CD14-positive monocyte (primary cell): ENCODE measurements around the gene MRTFA. TPM values are rescaled to one million over a fixed set of nuclear protein-coding genes. Genes with fewer than 3 reads are reported as not detected.

Experiments
- DNase-seq, 3 donors: peaks; one replicate each; pipeline ENCODE4 v3.0.0-alpha.2; 2011 to 2022
- H2AFZ ChIP-seq: 2 replicates; pipeline ENCODE4 v1.6.0; 2012; ENCODE audit warnings: mild to moderate bottlenecking, low read depth, low read length, inconsistent platforms; ENCODE audit not compliant: insufficient read depth, poor library complexity, severe bottlenecking
- H3K27ac ChIP-seq, 2 donors: 1 replicate in 1 of 2; 2 replicates in 1 of 2; pipeline ENCODE4 v1.5.1; 2012 to 2013; ENCODE audit warnings: low read length in 2 of 2, control low read depth in 1 of 2, inconsistent platforms in 1 of 2, low read depth in 1 of 2, mild to moderate bottlenecking in 1 of 2
- H3K27me3 ChIP-seq, 2 donors: one replicate each; pipeline versions ENCODE4 v1.6.0 to v1.6.1; 2011 to 2013; ENCODE audit warnings: low read length in 2 of 2; ENCODE audit not compliant: control insufficient read depth in 2 of 2, insufficient read depth in 2 of 2
- H3K36me3 ChIP-seq, 2 donors: replicated peaks in 1 of 2; 1 replicate in 1 of 2; 2 replicates in 1 of 2; pipeline versions ENCODE4 v1.5.1 to v1.6.1; 2012 to 2013; ENCODE audit warnings: low read length in 2 of 2, control low read depth in 1 of 2, inconsistent platforms in 1 of 2, mild to moderate bottlenecking in 1 of 2; ENCODE audit not compliant: insufficient read depth in 2 of 2, control insufficient read depth in 1 of 2
- H3K4me1 ChIP-seq, 2 donors: 1 replicate in 1 of 2; 2 replicates in 1 of 2; pipeline versions ENCODE4 v1.5.1 to v1.6.1; 2012 to 2013; ENCODE audit warnings: low read length in 2 of 2, control low read depth in 1 of 2, inconsistent platforms in 1 of 2, mild to moderate bottlenecking in 1 of 2, moderate library complexity in 1 of 2; ENCODE audit not compliant: insufficient read depth in 2 of 2, control insufficient read depth in 1 of 2
- H3K4me2 ChIP-seq: replicated peaks from 2 replicates; pipeline ENCODE3; 2012; ENCODE audit warnings: low read length, moderate library complexity, mild to moderate bottlenecking; ENCODE audit not compliant: poor library complexity, severe bottlenecking; ENCODE audit errors: extremely low read depth
- H3K4me3 ChIP-seq, 3 experiments: fragments of 200-600 bp in 1 of 3; sonication (generic) in 1 of 3; replicated peaks in 1 of 3; 1 replicate in 2 of 3; 2 replicates in 1 of 3; pipeline ENCODE4 v1.5.1; 2011 to 2013; ENCODE audit warnings: low read length in 3 of 3, mild to moderate bottlenecking in 3 of 3, control low read depth in 2 of 3, low read depth in 2 of 3, inconsistent platforms in 1 of 3, moderate library complexity in 1 of 3
- H3K79me2 ChIP-seq: 2 replicates; pipeline ENCODE4 v1.6.0; 2012; ENCODE audit warnings: mild to moderate bottlenecking, control low read depth, inconsistent platforms, low read length, moderate library complexity; ENCODE audit not compliant: insufficient read depth
- H3K9ac ChIP-seq: 2 replicates; pipeline ENCODE4 v1.6.0; 2017; ENCODE audit warnings: low read length, mild to moderate bottlenecking; ENCODE audit not compliant: insufficient read depth, poor library complexity, severe bottlenecking
- H3K9me3 ChIP-seq, 2 donors: replicated peaks in 1 of 2; 1 replicate in 1 of 2; 2 replicates in 1 of 2; pipeline versions ENCODE4 v1.5.1 to v1.6.1; 2012 to 2013; ENCODE audit warnings: low read length in 2 of 2, control low read depth in 1 of 2; ENCODE audit not compliant: control insufficient read depth in 1 of 2, insufficient read depth in 1 of 2
- H4K20me1 ChIP-seq: 2 replicates; pipeline ENCODE4 v1.6.0; 2012; ENCODE audit warnings: mild to moderate bottlenecking, low read length, control low read depth, moderate library complexity; ENCODE audit not compliant: insufficient read depth
- H3K27ac Mint-ChIP-seq, 7 donors: one replicate each; pipeline ENCODE4 v1.8.0; 2020; ENCODE audit warnings: mild to moderate bottlenecking in 7 of 7, mixed read lengths in 7 of 7, moderate library complexity in 6 of 7, inconsistent platforms in 2 of 7
- H3K27me3 Mint-ChIP-seq, 3 donors: one replicate each; pipeline ENCODE4 v1.8.0; 2021 to 2022; ENCODE audit warnings: low read depth in 3 of 3, mild to moderate bottlenecking in 3 of 3, mixed read lengths in 3 of 3, moderate library complexity in 3 of 3, inconsistent platforms in 1 of 3
- H3K36me3 Mint-ChIP-seq, 2 donors: one replicate each; pipeline ENCODE4 v1.8.0; 2020; ENCODE audit warnings: mixed read lengths in 2 of 2, inconsistent platforms in 1 of 2, mild to moderate bottlenecking in 1 of 2
- H3K4me1 Mint-ChIP-seq: one replicate; pipeline ENCODE4 v1.8.0; 2020; ENCODE audit warnings: mild to moderate bottlenecking, mixed read lengths
- H3K4me3 Mint-ChIP-seq, 2 donors: one replicate each; pipeline ENCODE4 v1.8.0; 2020; ENCODE audit warnings: mild to moderate bottlenecking in 2 of 2, mixed read lengths in 2 of 2, moderate library complexity in 1 of 2
- H3K9me3 Mint-ChIP-seq, 7 donors: one replicate each; pipeline ENCODE4 v1.8.0; 2020 to 2022; ENCODE audit warnings: mixed read lengths in 7 of 7, mild to moderate bottlenecking in 6 of 7, moderate library complexity in 6 of 7, inconsistent platforms in 2 of 7
- WGBS: methylation state at CpG from one replicate; pipeline ENCODE4 v1.1.5; 2013; ENCODE audit warnings: missing lambda C conversion rate; ENCODE audit not compliant: insufficient coverage; 5-methylcytosine and 5-hydroxymethylcytosine counted together
- intact Hi-C, 2 donors: fragments of 100-400 bp; cut with micrococcal nuclease; formaldehyde crosslinking; loops; one replicate each; pipeline versions ENCODE4 v1.15.0 to v1.15.1; 2023
- polyA plus RNA-seq, 3 donors: library from polyadenylated mRNA; depleted of rRNA in 1 of 3; unstranded in 2 of 3; stranded (reverse) in 1 of 3; fragments of 300-500 nt in 2 of 3; fragments of >200 nt in 1 of 3; fragmentation: Illumina TruSeq in 2 of 3; gene quantifications; 1 replicate in 2 of 3; 2 replicates in 1 of 3; pipeline ENCODE4 v1.2.3, GENCODE V29; 2012 to 2021
- TF ChIP-seq, protein P1 (sequence below): fragments of 200-600 bp; IDR thresholded peaks from one replicate; pipeline ENCODE4 v1.8.0; 2022; ENCODE audit warnings: antibody characterized with exemption, mild to moderate bottlenecking

The MRTFA gene
- polyA plus RNA-seq, 3 donors: 14.1 to 33.8 (median 18.9) TPM

- Histone ChIP-seq H3K79me2 (peaks cover 42% of the 10 kb centered on the region), H3K27me3 (no peaks in the 10 kb centered on the region), H3K4me3 (no peak overlapping the region), H4K20me1 (peaks cover 92% of the 10 kb centered on the region), H3K9ac (no peak overlapping the region), H3K4me1 (peaks cover 3 to 5% of the 10 kb centered on the region in 2 donors), H2AFZ (no peak overlapping the region), H3K4me2 (no peak overlapping the region), H3K9me3 (peaks cover 0 to 6% of the 10 kb centered on the region in 2 donors), H3K36me3 (peaks cover 0 to 4% of the 10 kb centered on the region in 2 donors), H3K27ac (no peak overlapping the region)
- no CpG with 5 or more reads among the region's 1 CpG for WGBS
- H3K9me3 Mint-ChIP-seq: peaks cover 2 to 24% (median 8%) of the 10 kb centered on the region in 7 donors
- DNase-seq: no peak
- intact Hi-C loops: no loop called here
- H3K4me3 Mint-ChIP-seq: no peak overlapping the region
- H3K27me3 Mint-ChIP-seq: no peaks in the 10 kb centered on the region
- TF ChIP-seq, protein P1, sequence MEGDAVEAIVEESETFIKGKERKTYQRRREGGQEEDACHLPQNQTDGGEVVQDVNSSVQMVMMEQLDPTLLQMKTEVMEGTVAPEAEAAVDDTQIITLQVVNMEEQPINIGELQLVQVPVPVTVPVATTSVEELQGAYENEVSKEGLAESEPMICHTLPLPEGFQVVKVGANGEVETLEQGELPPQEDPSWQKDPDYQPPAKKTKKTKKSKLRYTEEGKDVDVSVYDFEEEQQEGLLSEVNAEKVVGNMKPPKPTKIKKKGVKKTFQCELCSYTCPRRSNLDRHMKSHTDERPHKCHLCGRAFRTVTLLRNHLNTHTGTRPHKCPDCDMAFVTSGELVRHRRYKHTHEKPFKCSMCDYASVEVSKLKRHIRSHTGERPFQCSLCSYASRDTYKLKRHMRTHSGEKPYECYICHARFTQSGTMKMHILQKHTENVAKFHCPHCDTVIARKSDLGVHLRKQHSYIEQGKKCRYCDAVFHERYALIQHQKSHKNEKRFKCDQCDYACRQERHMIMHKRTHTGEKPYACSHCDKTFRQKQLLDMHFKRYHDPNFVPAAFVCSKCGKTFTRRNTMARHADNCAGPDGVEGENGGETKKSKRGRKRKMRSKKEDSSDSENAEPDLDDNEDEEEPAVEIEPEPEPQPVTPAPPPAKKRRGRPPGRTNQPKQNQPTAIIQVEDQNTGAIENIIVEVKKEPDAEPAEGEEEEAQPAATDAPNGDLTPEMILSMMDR: no peak
- peaks cover 20% of the 10 kb centered on the region for H3K4me1 Mint-ChIP-seq
- H3K36me3 Mint-ChIP-seq: peaks cover 6 to 16% of the 10 kb centered on the region in 2 donors
- no peak overlapping the region for H3K27ac Mint-ChIP-seq
These were observed 68.7 kb downstream of the MRTFA start for GRCh38 chr22:40567626-40568328.

GRCh38 chr22:40567106-40567505, 69.4 kb downstream of the MRTFA start:
- Mint-ChIP-seq H3K4me3 (no peak overlapping the region), H3K9me3 (peaks cover 2 to 18% (median 8%) of the 10 kb centered on the region in 7 donors), H3K27ac (no peak overlapping the region), H3K27me3 (no peaks in the 10 kb centered on the region), H3K4me1 (peaks cover 21% of the 10 kb centered on the region), H3K36me3 (peaks cover 6 to 16% of the 10 kb centered on the region in 2 donors)
- H3K79me2 ChIP-seq: peaks cover 44% of the 10 kb centered on the region
- no CpG with 5 or more reads among the region's 3 CpGs for WGBS
- DNase-seq: no peak
- H3K4me1 ChIP-seq: peaks cover 3 to 5% of the 10 kb centered on the region in 2 donors
- H3K9me3 ChIP-seq: peaks cover 0 to 6% of the 10 kb centered on the region in 2 donors
- no peaks in the 10 kb centered on the region for H3K27me3 ChIP-seq
- no peak overlapping the region for H3K9ac ChIP-seq
- TF ChIP-seq, protein P1: no peak
- no peak overlapping the region for H3K4me2 ChIP-seq
- no peak overlapping the region for H2AFZ ChIP-seq
- H4K20me1 ChIP-seq: peaks cover 91% of the 10 kb centered on the region
- peaks cover 0 to 4% of the 10 kb centered on the region in 2 donors for H3K36me3 ChIP-seq
- H3K27ac ChIP-seq: no peak overlapping the region
- intact Hi-C loops: no loop called here
- no peak overlapping the region for H3K4me3 ChIP-seq
